GM13977 (cell line): Measurements from ENCODE around the gene LETM1.
"Not testable (repeated sequence)": the region's sequence is repeated elsewhere in the genome, so short reads cannot be mapped to it uniquely, and the experiment has no call there.

Experiments used
- DNase-seq: peaks from one replicate; pipeline ENCODE4 v3.0.0; 2012; ENCODE audit warnings: low spot score
- in situ Hi-C: fragments of 300-500 bp; cut with MboI; formaldehyde crosslinking; loops from one replicate; pipeline ENCODE4 v1.12.0; 2022; ENCODE audit warnings: low sequenced_read_pairs, low pct_unique_long_range_greater_than_20kb, mixed read lengths, inconsistent platforms; ENCODE audit not compliant: unreplicated experiment
- TF ChIP-seq, protein P1 (sequence below): IDR thresholded peaks from 2 replicates; pipeline ENCODE4 v1.5.1; 2012; ENCODE audit warnings: mild to moderate bottlenecking, control low read depth; ENCODE audit not compliant: insufficient read depth; ENCODE audit errors: extremely low read depth, missing control alignments

LETM1 gene

DNA sequence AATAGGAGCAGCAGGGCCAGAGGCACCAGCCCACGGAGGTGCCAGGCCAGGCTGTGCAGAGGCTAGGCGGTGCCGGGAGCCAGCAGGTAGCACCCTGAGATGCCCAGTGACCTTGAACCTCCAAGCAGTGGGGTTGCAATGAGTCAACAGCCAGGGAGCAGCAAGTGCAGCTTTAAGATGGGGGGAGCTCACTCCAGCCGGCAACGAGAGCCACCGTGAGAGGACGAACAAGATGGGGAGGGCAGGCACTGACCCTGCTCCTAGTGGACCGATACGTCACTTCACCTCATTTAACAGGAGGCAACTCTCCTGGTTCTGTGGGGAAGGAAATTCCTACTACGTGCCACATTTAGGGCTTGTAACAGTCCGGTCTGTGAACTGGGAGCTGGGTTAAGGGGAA, 4.8 kb downstream of the LETM1 start:
- in situ Hi-C loops: no loop called here
- TF ChIP-seq, protein P1, sequence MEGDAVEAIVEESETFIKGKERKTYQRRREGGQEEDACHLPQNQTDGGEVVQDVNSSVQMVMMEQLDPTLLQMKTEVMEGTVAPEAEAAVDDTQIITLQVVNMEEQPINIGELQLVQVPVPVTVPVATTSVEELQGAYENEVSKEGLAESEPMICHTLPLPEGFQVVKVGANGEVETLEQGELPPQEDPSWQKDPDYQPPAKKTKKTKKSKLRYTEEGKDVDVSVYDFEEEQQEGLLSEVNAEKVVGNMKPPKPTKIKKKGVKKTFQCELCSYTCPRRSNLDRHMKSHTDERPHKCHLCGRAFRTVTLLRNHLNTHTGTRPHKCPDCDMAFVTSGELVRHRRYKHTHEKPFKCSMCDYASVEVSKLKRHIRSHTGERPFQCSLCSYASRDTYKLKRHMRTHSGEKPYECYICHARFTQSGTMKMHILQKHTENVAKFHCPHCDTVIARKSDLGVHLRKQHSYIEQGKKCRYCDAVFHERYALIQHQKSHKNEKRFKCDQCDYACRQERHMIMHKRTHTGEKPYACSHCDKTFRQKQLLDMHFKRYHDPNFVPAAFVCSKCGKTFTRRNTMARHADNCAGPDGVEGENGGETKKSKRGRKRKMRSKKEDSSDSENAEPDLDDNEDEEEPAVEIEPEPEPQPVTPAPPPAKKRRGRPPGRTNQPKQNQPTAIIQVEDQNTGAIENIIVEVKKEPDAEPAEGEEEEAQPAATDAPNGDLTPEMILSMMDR: no peak
- no peak for DNase-seq

DNA sequence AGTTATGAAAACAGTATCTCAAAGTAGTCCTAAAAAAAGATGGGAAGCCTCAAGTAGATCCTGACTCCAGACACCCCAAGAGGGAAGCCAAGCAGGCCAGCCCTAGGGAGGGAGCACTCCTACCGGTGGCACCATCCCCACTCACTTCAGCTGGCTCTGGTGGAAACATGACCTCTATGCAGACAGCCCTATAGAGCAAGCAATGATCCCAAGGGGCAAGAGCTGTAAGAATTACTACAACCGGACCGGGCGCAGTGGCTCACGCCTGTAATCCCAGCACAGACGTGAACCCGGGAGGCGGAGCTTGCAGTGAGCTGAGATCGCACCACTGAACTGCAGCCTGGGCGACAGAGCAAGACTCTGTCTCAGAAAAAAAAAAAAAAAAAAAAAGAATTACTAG, 5.7 kb downstream of the LETM1 start:
- no peak for DNase-seq
- TF ChIP-seq, protein P1: no peak
- in situ Hi-C loops: no loop called here

DNA sequence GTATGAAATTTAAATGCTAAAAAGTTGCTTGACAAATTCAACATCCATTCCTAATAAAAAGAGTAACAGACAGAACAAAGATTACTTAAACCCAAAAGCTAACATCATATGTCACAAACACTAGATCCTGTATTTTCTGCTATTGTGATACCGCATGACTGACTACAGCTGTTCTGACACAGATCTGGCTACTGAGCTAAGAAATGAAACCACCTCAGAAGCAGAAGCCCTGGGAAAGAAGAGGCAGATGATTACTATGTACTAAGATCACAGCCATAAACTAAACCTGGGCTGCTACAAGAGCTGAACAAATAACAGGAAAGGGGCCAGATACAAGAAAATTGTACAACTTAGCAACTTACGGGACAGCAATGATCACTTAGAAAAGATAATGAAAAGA, 9.4 kb downstream of the LETM1 start:
- in situ Hi-C loops: no loop called here
- TF ChIP-seq, protein P1: no peak
- DNase-seq: no peak

DNA sequence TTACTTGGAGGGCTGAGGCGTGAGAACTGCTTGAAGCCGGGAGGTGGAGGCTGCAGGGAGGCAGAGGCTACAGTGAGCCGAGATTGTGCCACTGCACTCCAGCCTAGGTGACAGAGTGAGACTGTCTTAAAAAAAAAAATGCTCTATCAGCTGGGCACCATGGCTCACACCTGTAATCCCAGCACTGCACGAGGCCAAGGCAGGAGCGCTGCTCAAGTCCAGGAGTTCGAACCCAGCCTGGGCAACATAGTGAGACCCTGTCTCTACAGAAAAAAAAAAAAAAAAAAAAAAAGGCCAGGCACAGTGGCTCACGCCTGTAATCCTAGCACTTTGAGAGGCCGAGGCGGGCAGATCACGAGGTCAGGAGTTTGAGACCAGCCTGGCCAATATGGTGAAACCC, 11.3 kb downstream of the LETM1 start:
- in situ Hi-C loops, DNase-seq: not testable (repeated sequence)

DNA sequence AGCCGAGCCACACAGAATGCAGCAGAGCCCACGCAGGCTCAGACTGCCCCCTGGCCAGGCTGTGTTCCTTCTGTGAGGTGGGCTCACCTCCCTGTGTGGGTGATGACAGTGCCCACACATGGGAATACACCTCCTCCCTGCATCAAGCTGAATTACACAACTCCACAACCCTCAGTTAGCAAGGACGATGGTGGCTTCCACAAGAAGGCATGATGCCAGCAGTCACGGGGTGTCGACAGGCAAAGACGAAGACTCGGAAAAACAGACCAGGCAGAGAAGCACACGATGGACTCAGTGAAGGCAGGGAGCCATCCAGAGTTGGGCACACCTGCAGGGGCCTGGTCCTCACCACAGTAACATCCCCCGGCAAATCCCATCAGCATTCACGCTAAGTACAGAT, 12.1 kb downstream of the LETM1 start:
- in situ Hi-C loops: no loop called here
- no peak for DNase-seq
- TF ChIP-seq, protein P1: no peak

DNA sequence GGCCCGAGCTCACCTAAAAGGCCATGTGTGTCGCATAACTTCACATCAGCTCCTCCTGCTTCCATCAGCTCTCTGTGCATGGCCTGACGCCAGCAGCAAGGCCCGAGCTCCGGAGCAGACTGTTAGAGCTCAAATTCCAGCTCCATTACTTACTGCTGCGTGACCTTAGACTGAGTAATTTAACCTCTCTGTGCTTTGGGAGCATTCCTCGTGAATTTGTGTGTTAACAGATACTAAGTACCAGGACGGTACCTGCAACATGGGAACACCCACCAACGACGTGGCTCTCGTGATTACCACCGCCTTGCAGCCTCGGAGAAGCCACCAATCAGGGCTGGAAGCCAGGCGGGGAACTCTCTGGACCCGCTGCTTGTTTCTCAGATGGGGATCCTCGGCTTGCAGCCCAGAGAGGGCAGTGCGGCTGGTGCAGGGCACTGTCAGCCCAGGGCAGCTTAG, 12.9 kb downstream of the LETM1 start:
- TF ChIP-seq, protein P1: no peak

DNA sequence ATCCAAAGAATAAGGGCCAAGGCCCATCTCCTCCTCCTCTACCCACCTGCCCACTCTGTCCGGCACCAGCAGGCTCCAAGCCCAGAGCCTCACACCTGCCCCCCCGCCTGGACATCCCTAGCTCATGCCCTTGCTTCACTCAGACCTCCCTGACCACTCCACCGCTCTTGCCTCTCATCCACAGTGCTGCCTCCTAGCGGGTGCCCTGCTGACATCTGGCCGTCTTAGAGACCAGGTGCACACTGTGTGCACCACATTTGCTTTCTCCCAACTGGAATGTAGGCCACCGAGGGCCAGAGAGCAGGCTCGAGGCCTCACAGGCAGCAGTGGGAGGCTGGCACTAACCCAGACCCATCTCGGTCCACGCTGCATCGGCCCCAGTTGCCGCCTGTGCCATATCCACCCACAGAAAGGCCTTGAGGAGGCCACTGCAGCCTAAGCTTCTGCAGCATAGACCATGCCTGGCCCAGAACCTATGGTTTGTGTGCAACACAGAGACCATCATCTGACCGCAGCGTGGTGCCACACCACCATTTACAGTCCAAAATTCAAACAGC, 13.5 kb downstream of the LETM1 start:
- TF ChIP-seq, protein P1: no peak
- no peak for DNase-seq
- in situ Hi-C loops: no loop called here

More for the DNA sequence above, 12.9 kb downstream of the LETM1 start:
- in situ Hi-C loops: no loop called here
- DNase-seq: no peak
